HFF-Myc (cell line): ENCODE measurements around the gene FAM47E.

ENCODE experiments used
- DNase-seq: peaks from one replicate; pipeline ENCODE4 v3.0.0-alpha.2; 2011; ENCODE audit warnings: low read depth; ENCODE audit errors: extremely low read depth
- H3K4me3 ChIP-seq: replicated peaks from 2 replicates; pipeline ENCODE4 v1.5.1; 2011; ENCODE audit warnings: low read depth, mild to moderate bottlenecking, control low read depth, low read length
- TF ChIP-seq, protein P1 (sequence below): IDR thresholded peaks from 2 replicates; pipeline ENCODE4 v1.5.1; 2012; ENCODE audit warnings: mild to moderate bottlenecking, low read depth, low read length, control low read depth; ENCODE audit errors: missing control alignments

FAM47E gene

GRCh38 chr4:76214177-76214675 is 37.3 kb upstream of the FAM47E start:
- TF ChIP-seq, protein P1, sequence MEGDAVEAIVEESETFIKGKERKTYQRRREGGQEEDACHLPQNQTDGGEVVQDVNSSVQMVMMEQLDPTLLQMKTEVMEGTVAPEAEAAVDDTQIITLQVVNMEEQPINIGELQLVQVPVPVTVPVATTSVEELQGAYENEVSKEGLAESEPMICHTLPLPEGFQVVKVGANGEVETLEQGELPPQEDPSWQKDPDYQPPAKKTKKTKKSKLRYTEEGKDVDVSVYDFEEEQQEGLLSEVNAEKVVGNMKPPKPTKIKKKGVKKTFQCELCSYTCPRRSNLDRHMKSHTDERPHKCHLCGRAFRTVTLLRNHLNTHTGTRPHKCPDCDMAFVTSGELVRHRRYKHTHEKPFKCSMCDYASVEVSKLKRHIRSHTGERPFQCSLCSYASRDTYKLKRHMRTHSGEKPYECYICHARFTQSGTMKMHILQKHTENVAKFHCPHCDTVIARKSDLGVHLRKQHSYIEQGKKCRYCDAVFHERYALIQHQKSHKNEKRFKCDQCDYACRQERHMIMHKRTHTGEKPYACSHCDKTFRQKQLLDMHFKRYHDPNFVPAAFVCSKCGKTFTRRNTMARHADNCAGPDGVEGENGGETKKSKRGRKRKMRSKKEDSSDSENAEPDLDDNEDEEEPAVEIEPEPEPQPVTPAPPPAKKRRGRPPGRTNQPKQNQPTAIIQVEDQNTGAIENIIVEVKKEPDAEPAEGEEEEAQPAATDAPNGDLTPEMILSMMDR = no peak
- peak overlapping the region; percentile 67 for H3K4me3 ChIP-seq
- no peak for DNase-seq

DNA sequence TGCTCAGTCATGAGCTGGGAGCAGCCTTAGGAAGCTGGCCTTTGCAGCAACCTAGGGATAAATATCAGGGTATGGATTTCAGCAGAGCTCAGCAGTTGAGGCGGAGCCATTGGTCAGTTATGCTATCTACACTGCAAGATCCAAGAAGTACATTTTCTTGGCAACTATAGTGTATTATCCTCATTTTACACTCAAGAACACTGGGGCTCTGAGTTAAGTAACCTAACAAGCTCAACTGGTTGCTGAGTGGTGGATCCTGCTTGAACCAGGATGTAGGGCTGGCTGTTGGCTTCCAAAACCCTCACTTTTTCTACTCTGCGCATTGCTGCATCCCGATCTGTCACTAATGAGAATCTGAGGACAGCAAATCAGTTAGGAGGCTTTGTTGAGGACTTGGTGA is 36.4 kb upstream of the FAM47E start:
- DNase-seq = no peak
- H3K4me3 ChIP-seq = no peak overlapping the region

GRCh38 chr4:76216524-76216923 is 35.0 kb upstream of the FAM47E start:
- no peak overlapping the region for H3K4me3 ChIP-seq
- TF ChIP-seq, protein P1 = no peak
- no peak for DNase-seq

More for the DNA sequence above, 36.4 kb upstream of the FAM47E start:
- TF ChIP-seq, protein P1 = no peak

DNA sequence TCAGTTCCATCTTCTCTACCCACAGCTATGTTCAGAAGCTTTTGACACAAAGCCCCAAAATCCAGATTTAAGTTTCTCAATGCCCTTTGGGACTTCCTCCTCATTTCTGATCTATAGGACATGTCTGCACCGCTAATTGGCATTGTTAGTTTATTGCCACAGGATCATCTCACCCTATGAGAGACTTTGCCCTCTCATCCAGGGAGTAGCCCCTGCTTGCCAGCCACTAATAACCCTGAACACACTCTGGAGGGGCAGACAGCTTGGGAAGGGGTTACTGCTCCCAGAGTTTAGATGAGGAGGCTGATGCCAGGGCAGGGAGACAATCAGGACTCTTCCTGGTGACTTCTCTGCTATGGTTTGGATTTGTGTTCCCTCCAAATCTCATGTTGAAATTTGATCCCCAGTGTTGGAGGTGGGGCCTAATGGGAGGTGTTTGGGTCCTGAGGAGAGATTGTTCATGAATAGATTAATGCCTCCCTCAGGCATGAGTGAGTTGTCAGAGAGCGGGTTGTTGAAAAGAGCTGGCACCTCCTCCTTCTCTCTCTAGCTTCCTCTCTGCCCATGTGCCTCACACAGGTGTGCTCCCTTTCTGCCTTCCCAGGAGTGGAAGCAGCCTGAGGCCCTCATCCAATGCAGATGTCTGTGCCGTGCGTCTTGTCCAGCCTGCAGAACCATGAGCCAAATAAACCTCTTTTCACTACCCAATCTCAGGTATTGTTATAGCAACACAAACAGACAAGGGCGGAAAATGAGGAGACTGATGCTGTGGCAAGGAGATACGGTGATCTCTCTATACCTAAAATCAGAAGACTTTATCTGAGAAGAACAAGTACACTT is 34.3 kb upstream of the FAM47E start:
- no peak for DNase-seq
- TF ChIP-seq, protein P1 = no peak
- no peak overlapping the region for H3K4me3 ChIP-seq

DNA sequence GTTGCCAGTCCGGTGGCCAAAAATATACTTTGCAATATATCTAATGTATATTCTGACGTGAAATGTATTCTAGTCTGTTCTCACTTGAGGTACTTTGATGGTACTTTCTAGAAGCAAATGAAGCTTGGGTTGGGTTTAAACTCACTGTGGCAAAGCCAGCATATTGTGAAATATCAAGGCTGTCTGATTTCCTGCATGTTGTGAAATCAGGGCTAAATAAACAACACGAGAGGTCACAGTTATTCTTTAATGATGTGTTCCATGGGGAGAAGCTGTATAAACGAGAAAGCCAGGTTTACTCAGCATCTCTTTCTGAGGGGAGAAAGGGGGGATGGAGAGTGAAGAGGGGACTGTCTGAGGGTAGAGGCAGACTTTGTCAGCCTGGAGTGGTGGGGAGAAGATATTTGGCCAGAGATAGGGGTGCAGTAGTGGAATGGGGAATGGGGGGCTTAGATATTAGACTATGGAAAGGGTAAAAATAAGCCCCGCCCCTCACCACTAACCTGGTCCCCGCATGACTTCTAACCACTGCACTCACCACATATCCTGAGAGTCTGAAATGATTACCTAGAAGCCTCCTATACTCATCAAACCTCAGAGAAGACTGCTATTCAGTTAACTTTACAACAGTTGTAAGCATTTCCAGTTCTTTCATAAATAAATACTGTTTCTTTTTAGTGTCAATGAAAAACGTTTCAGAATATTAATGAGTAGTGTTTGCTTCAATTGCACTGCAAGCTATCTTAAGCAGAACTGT is 32.0 kb upstream of the FAM47E start:
- TF ChIP-seq, protein P1 = no peak
- no peak for DNase-seq

DNA sequence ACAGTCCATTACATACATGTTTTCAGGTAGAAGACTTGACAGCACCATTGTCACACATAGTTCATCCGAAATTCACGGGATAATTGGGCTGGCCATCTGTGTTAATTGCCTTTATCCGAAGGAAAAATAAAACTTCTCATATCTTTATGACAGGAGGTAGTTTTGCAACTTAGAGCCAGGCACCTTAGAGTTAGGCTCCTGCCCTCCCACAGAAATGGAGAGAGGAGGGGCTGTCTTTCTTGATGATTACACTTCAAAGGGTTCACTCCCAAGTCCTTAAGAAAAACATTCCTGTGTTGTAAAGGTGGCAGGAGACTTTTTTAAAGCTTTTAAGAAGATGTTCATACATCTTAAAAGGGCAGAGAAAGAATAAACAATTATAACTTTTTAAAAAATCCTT is 27.4 kb upstream of the FAM47E start:
- DNase-seq = no peak
- TF ChIP-seq, protein P1 = no peak
- no peak overlapping the region for H3K4me3 ChIP-seq

More for the DNA sequence above, 32.0 kb upstream of the FAM47E start:
- H3K4me3 ChIP-seq = no peak overlapping the region
